Adipose tissue (tissue), 3 donors: ENCODE data around the gene RNASE12. TPM values are rescaled to one million over a fixed set of nuclear protein-coding genes. Genes with fewer than 3 reads are reported as not detected.

Experiments
- H3K27ac ChIP-seq: one replicate; pipeline ENCODE4 v1.5.1; 2013; ENCODE audit warnings: low read depth, low read length
- WGBS, 3 donors: extraction: QIAGEN DNeasy Blood & Tissue Kit; methylation state at CpG; one replicate each; pipeline ENCODE4 v1.1.7; 2013; 5-methylcytosine and 5-hydroxymethylcytosine counted together
- polyA plus RNA-seq, 3 donors: library from polyadenylated mRNA; stranded (reverse); fragments of 200-250 nt; gene quantifications; one replicate each; pipeline ENCODE4 v1.2.3, GENCODE V29; 2013
- donor health status: healthy with polysubstance abuse.
- donor health status: Bipolar disorder and iron deficiency.
- donor health status: healthy.

RNASE12 gene
- polyA plus RNA-seq, 3 donors = not detected

DNA sequence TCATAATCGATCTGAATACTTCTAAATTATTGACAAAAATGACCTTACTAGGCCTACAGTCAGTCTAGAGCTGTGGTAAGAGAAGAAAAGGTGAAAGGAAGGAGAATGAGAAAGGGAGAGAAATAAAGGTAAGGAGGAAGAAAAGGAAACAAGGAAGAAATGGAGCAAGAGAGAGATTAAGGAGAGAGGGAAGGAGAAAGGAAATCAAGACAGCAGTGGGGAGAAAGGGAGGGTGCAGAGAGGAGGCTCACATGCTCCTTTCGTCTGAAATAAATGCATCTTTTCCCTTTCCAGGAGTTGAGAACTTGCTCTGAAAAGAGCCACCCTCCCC lies 34.0 kb downstream of the RNASE12 start:
- H3K27ac ChIP-seq = no peak overlapping the region
- WGBS, 3 donors = 43 to 61% (median 47%) methylated on average over 2 of the region's 2 CpGs

DNA sequence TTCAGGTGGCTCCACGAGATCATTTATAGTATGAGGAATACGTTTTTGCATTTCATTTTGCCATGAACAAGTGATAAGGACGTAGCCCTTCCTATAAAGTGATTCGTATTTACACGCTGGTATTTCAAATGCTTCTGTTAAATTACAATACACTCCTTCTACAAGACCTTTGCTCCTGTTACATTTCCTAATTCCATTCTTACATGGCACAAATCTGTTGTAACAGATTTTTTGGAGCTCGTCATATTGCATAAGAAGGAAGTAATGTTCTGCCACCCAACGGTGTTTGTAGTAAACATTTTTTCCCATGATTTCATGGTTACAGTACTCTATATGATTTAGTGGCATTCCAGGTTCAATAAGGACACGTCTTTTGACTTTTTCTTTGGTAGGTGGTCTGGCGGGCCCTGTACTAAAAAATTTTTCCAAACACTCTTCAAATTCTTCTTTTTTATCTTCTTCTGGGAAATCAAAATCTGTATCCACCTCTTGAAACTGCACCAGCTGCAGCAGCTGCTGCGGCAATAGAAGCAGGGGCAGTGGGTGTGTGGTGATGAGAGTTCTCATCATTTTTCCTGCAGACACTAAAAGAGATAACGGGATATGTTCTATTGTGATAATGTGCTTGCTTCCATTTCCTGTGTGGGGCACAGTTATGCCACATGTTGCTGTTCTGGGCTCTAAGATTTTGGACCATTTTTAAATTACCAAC lies 34.5 kb downstream of the RNASE12 start:
- WGBS, 3 donors = 56 to 71% (median 61%) methylated on average over 11 of the region's 11 CpGs
- no peak overlapping the region for H3K27ac ChIP-seq

DNA sequence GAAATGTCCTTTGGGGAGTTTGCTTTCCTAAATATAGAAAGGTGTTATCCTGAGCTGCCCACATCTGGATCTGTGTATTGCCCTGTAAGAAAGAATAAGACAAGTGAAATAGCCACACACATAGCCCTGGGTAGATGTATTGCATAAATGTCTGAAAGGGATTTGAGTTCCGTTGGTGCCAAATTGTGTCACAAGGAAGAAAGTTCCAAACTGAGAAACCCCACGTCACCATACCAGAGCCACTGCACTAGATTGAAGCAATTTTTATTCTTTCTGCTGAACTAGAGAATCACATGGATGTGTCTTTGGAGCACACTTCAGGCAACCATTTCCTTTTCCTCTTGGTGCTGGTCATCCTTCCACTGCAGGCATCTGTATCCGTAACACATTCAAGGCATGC lies 35.3 kb downstream of the RNASE12 start:
- WGBS, 3 donors = 54 to 84% (median 60%) methylated on average over 3 of the region's 3 CpGs
- H3K27ac ChIP-seq = no peak overlapping the region

DNA sequence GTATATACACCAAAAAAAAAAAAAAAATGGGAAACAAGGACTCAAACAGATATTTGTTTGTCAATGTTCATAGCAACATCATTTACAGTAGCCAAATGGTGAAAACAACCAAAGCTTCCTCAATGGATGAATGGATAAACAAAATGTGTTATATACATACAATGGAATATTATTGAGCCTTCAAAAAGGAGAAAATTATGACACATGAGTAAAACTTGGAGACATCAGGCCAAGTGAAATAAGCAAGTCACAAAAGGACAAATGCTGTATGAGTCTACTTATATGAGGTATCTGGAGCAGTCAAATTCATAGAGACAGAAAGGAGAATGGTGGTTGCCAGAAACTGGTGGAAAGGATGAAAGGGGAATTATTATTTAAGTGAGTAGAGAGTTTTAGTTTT lies 38.2 kb downstream of the RNASE12 start:
- no peak overlapping the region for H3K27ac ChIP-seq

DNA sequence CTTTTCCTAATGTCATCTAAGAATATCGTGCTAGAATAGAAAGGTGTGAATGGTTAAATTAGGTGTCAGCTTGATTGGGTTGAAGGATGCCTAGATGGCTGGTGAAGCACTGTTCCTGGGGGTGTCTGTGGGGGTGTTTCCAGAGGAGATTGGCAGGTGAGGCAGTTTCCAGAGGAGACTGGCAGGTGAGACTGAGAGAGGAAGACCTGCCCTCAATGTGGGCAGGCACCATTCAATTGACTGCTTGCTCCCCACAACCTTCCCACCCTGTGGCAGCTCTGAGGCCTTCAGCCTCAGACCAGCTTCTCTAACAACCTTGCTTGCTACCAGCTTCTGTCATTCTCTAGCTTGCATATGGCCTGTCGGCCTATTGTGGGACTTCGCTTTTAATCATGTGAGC lies 39.6 kb downstream of the RNASE12 start:
- H3K27ac ChIP-seq = no peak overlapping the region
- WGBS, 3 donors = 91 to 97% (median 92%) methylated on average over 3 of the region's 3 CpGs

DNA sequence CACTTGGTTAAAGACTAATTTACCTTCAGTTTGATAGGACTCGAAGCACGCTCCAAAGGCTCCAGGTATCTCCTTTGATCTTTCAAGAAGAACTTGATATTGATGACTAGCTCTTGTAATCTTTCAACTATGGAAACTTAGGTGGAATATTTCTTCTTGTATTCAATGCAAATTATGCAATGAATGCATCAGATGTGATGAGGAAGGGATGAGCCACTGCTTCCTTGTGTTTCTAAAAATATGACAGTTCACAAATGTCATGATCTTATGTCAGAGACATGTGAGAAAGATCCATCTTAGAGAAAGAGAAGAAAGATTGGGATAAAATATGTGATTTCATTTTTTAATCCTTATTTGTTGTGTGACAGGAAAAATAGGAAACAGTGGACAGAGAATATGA lies 40.2 kb downstream of the RNASE12 start:
- H3K27ac ChIP-seq = no peak overlapping the region
- 84 to 93% (median 91%) methylated on average over 2 of the region's 2 CpGs for WGBS, 3 donors

DNA sequence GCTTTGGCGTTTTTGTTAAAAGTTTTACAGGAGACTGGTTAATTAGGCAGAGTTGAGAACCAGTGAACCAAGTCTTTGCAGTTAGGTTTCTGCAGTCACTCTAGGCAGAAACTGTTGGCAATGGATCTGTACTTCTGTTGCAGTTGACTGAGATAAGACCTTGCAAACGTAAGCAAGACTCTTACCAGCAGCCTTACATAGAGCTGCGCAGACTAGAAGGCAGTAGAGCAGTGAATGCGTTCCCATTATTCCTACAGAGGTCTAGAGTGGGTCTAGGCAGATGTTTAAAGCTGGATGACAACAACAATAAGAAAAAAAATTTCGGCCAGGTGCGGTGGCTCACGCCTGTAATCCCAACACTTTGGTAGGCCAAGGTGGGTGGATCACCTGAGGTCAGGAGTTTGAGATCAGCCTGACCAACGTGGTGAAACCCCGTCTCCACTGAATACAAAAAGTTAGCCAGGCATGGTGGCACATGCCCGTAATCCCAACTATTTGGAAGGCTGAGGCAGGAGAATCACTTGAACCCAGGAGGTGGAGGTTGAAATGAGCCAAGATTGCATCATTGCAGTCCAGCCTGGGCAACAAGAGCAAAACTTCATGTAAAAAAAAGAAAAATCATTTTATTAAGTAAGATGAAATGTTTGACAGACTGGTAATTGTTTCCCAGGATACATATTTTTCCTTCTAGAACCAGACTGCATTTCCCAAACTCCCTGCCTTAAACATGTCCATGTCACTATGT lies 42.6 kb downstream of the RNASE12 start:
- WGBS, 3 donors = 80 to 93% (median 92%) methylated on average over 10 of the region's 10 CpGs
- no peak overlapping the region for H3K27ac ChIP-seq

DNA sequence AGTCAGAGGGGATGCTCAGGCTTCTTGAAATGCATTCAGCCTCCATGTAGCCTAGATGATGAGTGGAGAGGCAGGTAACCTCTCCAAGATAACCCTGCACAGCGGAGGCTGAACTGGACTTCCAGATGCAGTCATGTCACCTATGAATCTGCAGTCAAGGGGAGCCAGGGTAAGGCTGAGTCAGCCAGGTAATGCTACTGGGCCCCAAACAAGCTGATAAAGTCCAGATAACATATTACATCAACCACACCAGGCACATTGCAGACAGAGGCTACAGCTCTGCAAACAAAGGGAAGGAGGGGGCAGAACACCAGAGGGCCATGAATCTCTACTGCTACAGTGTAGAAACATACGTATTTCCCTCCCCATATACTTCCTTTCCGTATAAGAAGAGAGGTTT lies 44.3 kb downstream of the RNASE12 start:
- WGBS, 3 donors = 48 to 60% (median 50%) methylated on average over 3 of the region's 3 CpGs

More for the DNA sequence above, 44.3 kb downstream of the RNASE12 start:
- H3K27ac ChIP-seq = no peak overlapping the region

Other genes with a start within 250 kb of the RNASE12 start
- 10 to 100 TPM in 2 of 3 donors, 1 to 10 TPM in 1; 8.7 to 16.9 (median 11.0) TPM for gene PARP2, start 247.7 kb downstream of the RNASE12 start, polyA plus RNA-seq
- 10 to 100 TPM in 2 of 3 donors, 1 to 10 TPM in 1; 5.4 to 16.2 (median 14.6) TPM for gene TEP1, start 177.9 kb downstream of the RNASE12 start, polyA plus RNA-seq
- 1 to 10 TPM in 1 of 3 donors, under 1 TPM in 2; 0.09 to 1.6 (median 0.27) TPM for gene KLHL33, start 155.2 kb downstream of the RNASE12 start, polyA plus RNA-seq
- 10 to 100 TPM; 19.5 to 26.7 (median 22.4) TPM for gene OSGEP, start 136.6 kb downstream of the RNASE12 start, polyA plus RNA-seq
- 100 to 1,000 TPM in 2 of 3 donors, 10 to 100 TPM in 1; 94.2 to 151 (median 116) TPM for gene APEX1, start 136.2 kb downstream of the RNASE12 start, polyA plus RNA-seq
- 10 to 100 TPM; 19.0 to 36.6 (median 24.6) TPM for gene PIP4P1, start 129.9 kb downstream of the RNASE12 start, polyA plus RNA-seq
- 100 to 1,000 TPM in 1 of 3 donors, 10 to 100 TPM in 2; 17.0 to 182 (median 41.7) TPM for gene PNP, start 122.0 kb downstream of the RNASE12 start, polyA plus RNA-seq
- under 1 TPM in 2 of 3 donors, not detected in 1; 0.05 to 0.09 TPM for gene RNASE10, start 85.8 kb downstream of the RNASE12 start, polyA plus RNA-seq
- not detected for gene RNASE9, start 30.3 kb downstream of the RNASE12 start, polyA plus RNA-seq
- not detected for gene RNASE11, start 3.4 kb downstream of the RNASE12 start, polyA plus RNA-seq
- not detected for gene OR6S1, start 50.3 kb upstream of the RNASE12 start, polyA plus RNA-seq
- 100 to 1,000 TPM in 1 of 3 donors, 10 to 100 TPM in 2; 19.6 to 117 (median 78.8) TPM for gene RNASE4, start 93.2 kb upstream of the RNASE12 start, polyA plus RNA-seq
- gene ANG, start 97.4 kb upstream of the RNASE12 start, polyA plus RNA-seq = 10 to 100 TPM; 16.0 to 71.9 (median 41.8) TPM
- gene EDDM3A, start 154.5 kb upstream of the RNASE12 start, polyA plus RNA-seq = not detected
- gene EDDM3B, start 177.0 kb upstream of the RNASE12 start, polyA plus RNA-seq = not detected
- 10 to 100 TPM in 1 of 3 donors, 1 to 10 TPM in 2; 3.2 to 12.5 (median 8.6) TPM for gene RNASE6, start 189.9 kb upstream of the RNASE12 start, polyA plus RNA-seq
- 100 to 1,000 TPM; 143 to 531 (median 481) TPM for gene RNASE1, start 211.5 kb upstream of the RNASE12 start, polyA plus RNA-seq